GM23338 (cell line): ENCODE measurements around the gene TAS2R41. TPM values are rescaled to one million over a fixed set of nuclear protein-coding genes. Genes with fewer than 3 reads are reported as not detected.
"Not testable (repeated sequence)": the region's sequence is repeated elsewhere in the genome, so short reads cannot be mapped to it uniquely, and the experiment has no call there.

ENCODE experiments used
- ATAC-seq: fragments of 200-7000 bp; cut with Tn5 transposase; 3 replicates; pipeline ENCODE4 v1.9.1; 2020
- DNase-seq: peaks from one replicate; pipeline ENCODE4 v3.0.0-alpha.2; 2015; ENCODE audit warnings: low spot score
- H2AFZ ChIP-seq: fragments of 200-600 bp; sonication (generic); 2 replicates; pipeline ENCODE4 v1.8.0; 2016; ENCODE audit warnings: antibody characterized with exemption, mild to moderate bottlenecking, moderate library complexity
- H3F3A ChIP-seq: fragments of 200-600 bp; sonication (generic); replicated peaks from 2 replicates; pipeline ENCODE4 v1.8.0; 2017; ENCODE audit warnings: antibody characterized with exemption, mixed run types, low read depth
- H3K27ac ChIP-seq: fragments of 200-600 bp; sonication (generic); 2 replicates; pipeline ENCODE4 v1.6.1; 2016; ENCODE audit warnings: low read depth
- H3K27me3 ChIP-seq: fragments of 200-600 bp; sonication (generic); 2 replicates; pipeline ENCODE4 v1.8.0; 2016; ENCODE audit warnings: mild to moderate bottlenecking, mixed run types, moderate library complexity; ENCODE audit not compliant: insufficient read depth
- H3K36me3 ChIP-seq: fragments of 200-600 bp; sonication (generic); 2 replicates; pipeline ENCODE4 v1.8.0; 2016; ENCODE audit warnings: mild to moderate bottlenecking; ENCODE audit not compliant: insufficient read depth
- H3K4me1 ChIP-seq: fragments of 200-600 bp; sonication (generic); 2 replicates; pipeline ENCODE4 v1.8.0; 2016; ENCODE audit warnings: mild to moderate bottlenecking, moderate library complexity; ENCODE audit not compliant: insufficient read depth
- H3K4me2 ChIP-seq: fragments of 200-600 bp; sonication (generic); 2 replicates; pipeline ENCODE4 v1.7.1; 2017; ENCODE audit warnings: mixed run types
- H3K4me3 ChIP-seq: fragments of 200-600 bp; sonication (generic); 2 replicates; pipeline ENCODE4 v1.6.1; 2016; ENCODE audit warnings: mixed run types
- H3K79me2 ChIP-seq: fragments of 200-600 bp; sonication (generic); replicated peaks from 2 replicates; pipeline ENCODE4 v1.8.0; 2017; ENCODE audit warnings: mild to moderate bottlenecking; ENCODE audit not compliant: insufficient read depth
- H3K9me2 ChIP-seq: fragments of 200-600 bp; sonication (generic); 2 replicates; pipeline ENCODE4 v1.8.0; 2017; ENCODE audit not compliant: insufficient read depth
- H4K20me1 ChIP-seq: fragments of 200-600 bp; sonication (generic); replicated peaks from 2 replicates; pipeline ENCODE4 v1.8.0; 2017; ENCODE audit warnings: mild to moderate bottlenecking; ENCODE audit not compliant: insufficient read depth
- H3K27ac Mint-ChIP-seq: 2 replicates; pipeline ENCODE4 v1.8.0; 2020; ENCODE audit warnings: inconsistent platforms, mild to moderate bottlenecking, moderate library complexity, mixed read lengths
- H3K27me3 Mint-ChIP-seq: 3 replicates; pipeline ENCODE4 v1.8.0; 2022; ENCODE audit warnings: low read depth, mild to moderate bottlenecking, moderate library complexity, mixed read lengths, inconsistent platforms; ENCODE audit not compliant: insufficient read depth, poor library complexity
- H3K36me3 Mint-ChIP-seq: 3 replicates; pipeline ENCODE4 v1.8.0; 2021; ENCODE audit warnings: low read depth, mild to moderate bottlenecking, inconsistent platforms, moderate library complexity, mixed read lengths
- H3K4me1 Mint-ChIP-seq: 3 replicates; pipeline ENCODE4 v1.8.0; 2020; ENCODE audit warnings: mild to moderate bottlenecking, inconsistent platforms, mixed read lengths
- H3K4me3 Mint-ChIP-seq: 3 replicates; pipeline ENCODE4 v1.8.0; 2021; ENCODE audit warnings: moderate library complexity, mild to moderate bottlenecking, inconsistent platforms, mixed read lengths
- H3K9me3 Mint-ChIP-seq: 3 replicates; pipeline ENCODE4 v1.8.0; 2020; ENCODE audit warnings: moderate library complexity, mild to moderate bottlenecking, inconsistent platforms, mixed read lengths
- polyA plus RNA-seq: library from polyadenylated mRNA; unstranded; fragments of >200 nt; fragmentation: Nextera tagmentation; extraction: Ambion mirVana; gene quantifications from 2 replicates; pipeline ENCODE4 v1.2.1, GENCODE V29; 2016
- total RNA-seq: library from RNA; depleted of rRNA; stranded (reverse); fragments of >200 nt; shearing (Covaris generic); gene quantifications from 2 replicates; pipeline ENCODE4 v1.2.3, GENCODE V29; 2014; rRNA removed

The TAS2R41 gene
- total and polyA plus RNA-seq, 2 experiments from 2014 or later, result 1.2 TPM; not detected in 1

GRCh38 chr7:143522309-143522916, 44.7 kb downstream of the TAS2R41 start:
- H3K36me3 Mint-ChIP-seq, H3K36me3 ChIP-seq, H3K27ac ChIP-seq, H3K4me2 ChIP-seq, H3K4me1 ChIP-seq, H4K20me1 ChIP-seq, H3F3A ChIP-seq, H3K79me2 ChIP-seq, H3K27me3 Mint-ChIP-seq, H3K9me3 Mint-ChIP-seq, H3K9me2 ChIP-seq, H3K4me3 Mint-ChIP-seq, ATAC-seq, H3K27me3 ChIP-seq, H2AFZ ChIP-seq, H3K27ac Mint-ChIP-seq, H3K4me3 ChIP-seq, DNase-seq: not testable (repeated sequence)
- peaks cover 13% of the 10 kb centered on the region for H3K4me1 Mint-ChIP-seq

Other genes starting within 250 kb of the TAS2R41 start
- gene GSTK1, start 214.4 kb upstream of the TAS2R41 start, total RNA-seq, result 26.4 and 27.3 TPM in 2 replicates
- gene GSTK1, start 214.4 kb upstream of the TAS2R41 start, polyA plus RNA-seq, result 26.3 and 27.5 TPM in 2 replicates
- gene TMEM139, start 192.9 kb upstream of the TAS2R41 start, total RNA-seq, result 2.3 and 3.6 TPM in 2 replicates
- 1.7 and 3.3 TPM in 2 replicates for gene TMEM139, start 192.9 kb upstream of the TAS2R41 start, polyA plus RNA-seq
- 15.7 and 21.8 TPM in 2 replicates for gene CASP2, start 189.5 kb upstream of the TAS2R41 start, total RNA-seq
- 13.7 and 17.7 TPM in 2 replicates for gene CASP2, start 189.5 kb upstream of the TAS2R41 start, polyA plus RNA-seq
- 0.23 and 0.38 TPM in 2 replicates for gene CLCN1, start 161.8 kb upstream of the TAS2R41 start, total RNA-seq
- gene CLCN1, start 161.8 kb upstream of the TAS2R41 start, polyA plus RNA-seq, result 0.43 and 0.48 TPM in 2 replicates
- gene FAM131B, start 115.2 kb upstream of the TAS2R41 start, total RNA-seq, result 28.8 and 30.2 TPM in 2 replicates
- gene FAM131B, start 115.2 kb upstream of the TAS2R41 start, polyA plus RNA-seq, result 4.7 and 5.4 TPM in 2 replicates
- gene ZYX, start 96.5 kb upstream of the TAS2R41 start, total RNA-seq, result 132 and 141 TPM in 2 replicates
- 108 and 111 TPM in 2 replicates for gene ZYX, start 96.5 kb upstream of the TAS2R41 start, polyA plus RNA-seq
- gene EPHA1, start 69.0 kb upstream of the TAS2R41 start, total RNA-seq, result 119 and 154 TPM in 2 replicates
- 60.7 and 66.1 TPM in 2 replicates for gene EPHA1, start 69.0 kb upstream of the TAS2R41 start, polyA plus RNA-seq
- 4.0 and 5.0 TPM in 2 replicates for gene TAS2R60, start 34.4 kb upstream of the TAS2R41 start, total RNA-seq
- 0.37 TPM in 1 of 2 replicates, not detected in the other for gene TAS2R60, start 34.4 kb upstream of the TAS2R41 start, polyA plus RNA-seq
- 1.6 and 2.9 TPM in 2 replicates for gene CTAGE15, start 93.9 kb downstream of the TAS2R41 start, total RNA-seq
- 0.10 TPM in 1 of 2 replicates, not detected in the other for gene CTAGE15, start 93.9 kb downstream of the TAS2R41 start, polyA plus RNA-seq
- 0.08 and 0.28 TPM in 2 replicates for gene TCAF2, start 143.1 kb downstream of the TAS2R41 start, total RNA-seq
- 0.09 TPM in 1 of 2 replicates, not detected in the other for gene TCAF2, start 143.1 kb downstream of the TAS2R41 start, polyA plus RNA-seq